Mononuclear cell (primary cell): Measurements from ENCODE around the gene SMC2. TPM values are rescaled to one million over a fixed set of nuclear protein-coding genes. Genes with fewer than 3 reads are reported as not detected.
A peak's percentile ranks its signal among the peaks of the same experiment; 100 is the strongest.

Source experiments
- H3K27me3 ChIP-seq: 2 replicates; pipeline ENCODE4 v1.6.0; 2011; ENCODE audit warnings: low read length, control low read depth; ENCODE audit not compliant: insufficient read depth
- H3K4me1 ChIP-seq: 2 replicates; pipeline ENCODE4 v1.5.1; 2011; ENCODE audit warnings: mild to moderate bottlenecking, low read length, control low read depth; ENCODE audit not compliant: insufficient read depth
- H3K4me3 ChIP-seq: 2 replicates; pipeline ENCODE4 v1.5.1; 2011; ENCODE audit warnings: mild to moderate bottlenecking, low read length, moderate library complexity
- H3K9me3 ChIP-seq: 2 replicates; pipeline ENCODE4 v1.5.1; 2011; ENCODE audit warnings: low read depth, mild to moderate bottlenecking, control low read depth, low read length
- total RNA-seq: library from RNA; depleted of rRNA; stranded (reverse); fragments of >200 nt; gene quantifications from one replicate; pipeline ENCODE4 v1.2.3, GENCODE V29; 2012

Gene SMC2
- total RNA-seq, 1 donor, result 1.7 TPM

DNA sequence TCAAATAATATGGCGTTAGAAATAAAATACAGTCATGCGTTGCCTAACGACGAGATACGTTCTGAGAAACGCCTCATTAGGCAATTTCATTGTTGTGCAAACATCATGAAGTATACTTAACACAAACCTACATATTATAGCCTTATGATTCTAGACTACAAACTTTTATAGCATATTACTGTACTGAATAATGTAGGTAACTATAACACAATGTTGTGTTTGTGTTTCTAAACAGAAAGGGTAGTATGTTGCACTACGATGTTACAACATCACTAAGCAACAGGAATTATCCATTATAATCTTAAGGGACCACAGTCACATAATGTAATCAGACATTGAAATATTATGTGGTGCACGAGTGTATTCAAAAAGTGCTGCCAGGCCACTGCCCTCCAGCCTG is 3.0 kb upstream of the SMC2 start:
- H3K4me3 ChIP-seq, result no peak overlapping the region
- H3K9me3 ChIP-seq, result no peaks in the 10 kb centered on the region
- H3K4me1 ChIP-seq, result peaks cover 26% of the 10 kb centered on the region
- H3K27me3 ChIP-seq, result peaks cover 3% of the 10 kb centered on the region

DNA sequence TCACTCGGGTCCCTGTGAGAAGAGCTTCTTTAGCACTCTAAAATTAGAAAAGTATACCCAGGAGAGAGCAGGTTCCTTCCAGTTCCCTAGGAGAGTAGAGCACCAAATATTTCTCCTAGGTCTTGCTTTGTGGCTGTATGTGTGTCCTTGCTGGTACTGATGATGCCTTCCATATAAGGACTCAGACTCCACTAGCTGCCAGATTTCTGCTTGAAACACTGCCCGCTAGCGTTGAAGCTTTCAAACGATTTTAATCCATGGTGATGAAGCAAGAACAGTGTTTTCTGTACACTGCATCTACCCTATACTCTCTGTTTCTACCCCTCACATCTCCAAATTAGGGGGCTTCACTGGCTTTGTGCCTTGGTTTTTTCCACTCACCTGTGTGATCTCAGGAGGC is 2.4 kb upstream of the SMC2 start:
- H3K9me3 ChIP-seq, result no peaks in the 10 kb centered on the region
- no peaks in the 10 kb centered on the region for H3K27me3 ChIP-seq
- no peak overlapping the region for H3K4me3 ChIP-seq

DNA sequence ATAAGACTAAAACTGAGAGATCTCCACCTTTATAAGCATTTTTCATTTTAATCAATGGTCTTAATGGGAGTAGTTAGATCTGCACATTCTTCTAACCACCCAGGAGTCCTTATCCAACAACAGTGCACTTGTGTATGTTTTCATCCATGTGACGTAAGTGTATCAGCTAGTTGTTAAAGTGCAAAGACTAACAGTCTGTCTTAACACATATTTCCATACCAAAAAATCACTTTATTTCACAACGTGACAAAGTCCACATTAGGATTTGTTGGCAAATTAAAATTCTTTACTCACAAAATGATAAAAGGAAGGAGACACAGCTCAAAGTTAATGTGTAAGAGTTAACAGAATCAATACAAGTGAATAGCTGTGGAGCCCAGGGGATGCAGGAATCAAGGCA is 1.9 kb upstream of the SMC2 start:
- Histone ChIP-seq H3K4me3 (no peak overlapping the region), H3K27me3 (no peaks in the 10 kb centered on the region), H3K9me3 (no peaks in the 10 kb centered on the region), H3K4me1 (peaks cover 26% of the 10 kb centered on the region)

More for the DNA sequence above, 2.4 kb upstream of the SMC2 start:
- peaks cover 26% of the 10 kb centered on the region for H3K4me1 ChIP-seq

DNA sequence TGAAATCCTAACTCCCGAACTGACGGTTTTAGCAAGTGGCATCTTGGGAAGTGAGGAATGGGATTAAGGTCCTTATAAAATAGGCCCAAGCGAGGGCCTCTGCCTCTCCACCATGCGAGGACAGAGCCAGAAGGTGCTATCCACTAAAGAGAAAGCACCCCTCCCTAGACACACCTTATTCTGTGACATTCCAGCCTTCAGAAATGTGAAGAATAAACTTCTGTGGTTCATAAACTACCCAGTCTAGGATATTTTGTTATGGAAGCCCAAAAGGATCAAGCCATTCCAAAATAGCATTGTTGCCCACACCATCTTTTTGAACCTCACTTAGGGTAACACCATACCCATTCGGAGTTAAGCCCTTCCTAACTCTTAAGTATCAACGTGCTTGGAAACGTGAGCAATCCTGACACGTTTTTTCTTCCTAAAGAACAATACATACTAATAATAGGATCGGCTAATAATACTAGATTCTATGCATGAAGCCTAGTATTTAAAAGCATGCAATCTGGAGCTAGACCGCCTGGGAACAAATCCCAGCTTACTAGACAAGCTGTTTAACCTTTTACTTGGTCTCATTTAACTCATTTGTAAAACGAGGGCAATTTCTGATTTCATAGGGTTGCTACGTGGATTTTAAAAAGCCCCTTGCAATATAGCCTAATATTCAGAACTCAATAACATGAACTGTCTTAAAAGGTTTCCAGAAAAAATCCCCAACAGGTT is 1.1 kb upstream of the SMC2 start:
- H3K9me3 ChIP-seq, result no peaks in the 10 kb centered on the region
- H3K4me1 ChIP-seq, result peaks cover 26% of the 10 kb centered on the region
- H3K4me3 ChIP-seq, result peak overlapping the region; percentile 64
- no peaks in the 10 kb centered on the region for H3K27me3 ChIP-seq

DNA sequence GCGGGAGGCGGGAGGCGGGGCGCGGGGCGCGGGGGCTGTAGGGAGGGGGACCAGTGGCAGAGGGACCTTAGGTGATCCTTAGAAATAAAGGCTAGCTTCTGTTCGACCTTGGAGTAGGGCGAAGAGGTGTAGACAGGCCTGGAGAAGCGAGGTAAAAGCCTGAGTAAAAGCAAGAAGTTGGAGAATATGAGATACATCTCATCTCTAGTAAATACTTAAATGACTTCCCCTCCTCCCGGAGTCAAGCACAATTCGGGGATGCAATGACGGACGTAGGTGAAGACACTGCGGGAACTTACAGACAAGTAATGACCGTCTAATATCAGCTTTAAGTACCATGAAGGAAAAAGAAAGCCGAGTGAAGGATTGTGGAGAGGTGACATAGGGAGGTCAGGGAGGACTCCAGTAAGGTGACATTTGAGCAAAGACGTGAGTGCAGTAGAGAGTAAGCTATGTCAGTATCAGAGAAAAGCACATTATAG is 466 bp downstream of the SMC2 start:
- peaks cover 26% of the 10 kb centered on the region for H3K4me1 ChIP-seq
- no peaks in the 10 kb centered on the region for H3K9me3 ChIP-seq
- peak overlapping the region; percentile 64 for H3K4me3 ChIP-seq
- no peaks in the 10 kb centered on the region for H3K27me3 ChIP-seq

DNA sequence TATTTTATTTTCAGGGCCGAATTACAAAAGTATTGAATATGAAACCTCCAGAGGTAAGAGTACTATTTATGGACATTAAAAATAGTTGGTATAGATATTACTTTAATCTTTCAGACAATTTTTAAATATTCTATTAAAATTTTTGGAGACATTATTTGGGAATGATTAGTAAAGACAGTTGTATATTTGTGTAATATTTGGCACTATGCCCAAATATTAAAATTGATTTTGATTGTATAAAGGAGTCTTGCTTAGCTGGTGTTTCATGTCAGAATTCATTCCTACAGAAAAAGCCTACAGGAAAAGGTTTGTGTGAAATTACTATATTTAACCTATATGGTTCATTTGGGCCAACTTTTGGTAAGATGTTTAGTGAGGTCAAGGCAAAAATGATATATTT is 5.5 kb downstream of the SMC2 start:
- Histone ChIP-seq H3K4me1 (peaks cover 8% of the 10 kb centered on the region), H3K4me3 (no peak overlapping the region), H3K27me3 (no peaks in the 10 kb centered on the region), H3K9me3 (no peaks in the 10 kb centered on the region)

DNA sequence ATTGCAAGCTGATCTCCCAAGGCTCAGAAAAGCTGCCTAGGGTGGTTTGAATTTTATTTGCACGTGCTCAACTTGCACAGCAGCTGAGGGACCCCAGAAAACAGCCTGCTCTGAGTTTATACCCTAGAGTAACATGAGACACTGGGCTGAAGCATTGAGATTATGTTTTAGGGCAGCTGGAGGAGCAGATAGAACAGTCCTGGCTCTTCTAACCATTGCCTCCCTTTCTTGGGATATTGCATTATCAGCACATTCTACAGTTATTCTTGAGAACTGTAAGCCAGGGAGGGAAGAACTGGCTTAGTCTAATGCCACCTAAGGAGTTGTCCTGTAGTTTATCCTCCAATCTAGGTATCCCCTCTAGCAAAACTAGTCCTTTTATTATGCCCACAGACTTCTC is 10.3 kb downstream of the SMC2 start:
- H3K27me3 ChIP-seq, result no peaks in the 10 kb centered on the region
- H3K4me1 ChIP-seq, result no peaks in the 10 kb centered on the region
- H3K4me3 ChIP-seq, result no peak overlapping the region
- no peaks in the 10 kb centered on the region for H3K9me3 ChIP-seq

DNA sequence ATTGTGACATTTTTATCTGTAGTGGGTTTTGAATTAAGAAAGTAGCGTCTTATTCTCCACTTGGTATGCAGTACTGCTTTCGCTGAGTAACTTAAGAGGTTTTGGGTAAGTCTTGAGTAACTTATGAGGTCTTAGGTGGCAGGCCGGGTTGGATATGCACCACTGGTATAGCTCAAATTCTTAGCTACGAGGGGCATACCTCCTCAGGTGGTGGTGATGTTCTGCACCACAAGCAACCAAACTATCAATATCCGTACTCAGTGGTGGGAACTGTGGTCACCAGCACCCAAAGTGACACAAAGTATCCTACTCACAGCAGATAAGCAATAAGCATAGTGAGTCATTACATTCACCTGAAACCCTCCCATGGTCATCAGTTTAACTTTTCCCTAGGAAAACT is 13.7 kb downstream of the SMC2 start:
- Histone ChIP-seq H3K9me3 (no peaks in the 10 kb centered on the region), H3K4me1 (no peaks in the 10 kb centered on the region), H3K4me3 (no peak overlapping the region), H3K27me3 (no peaks in the 10 kb centered on the region)

DNA sequence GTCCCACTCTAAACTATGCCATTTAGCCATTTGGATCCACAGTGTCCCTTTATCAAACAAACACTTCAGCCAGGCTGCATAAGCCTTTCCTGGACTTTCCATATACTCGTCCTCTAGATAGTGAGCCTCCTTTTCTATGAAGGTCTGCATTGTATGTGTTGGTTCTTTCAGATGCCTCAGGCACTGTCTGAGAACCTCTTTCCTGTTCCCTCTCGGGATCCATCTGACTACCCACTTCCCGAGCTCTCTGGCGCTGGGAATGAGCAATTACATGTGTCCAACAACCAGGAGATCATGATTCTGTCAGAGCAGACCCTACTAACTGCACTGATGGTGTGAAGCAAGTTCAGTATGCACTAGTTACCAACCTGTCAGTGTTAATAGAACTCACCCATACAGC is 14.2 kb downstream of the SMC2 start:
- no peak overlapping the region for H3K4me3 ChIP-seq
- H3K4me1 ChIP-seq, result no peaks in the 10 kb centered on the region
- H3K9me3 ChIP-seq, result no peaks in the 10 kb centered on the region
- no peaks in the 10 kb centered on the region for H3K27me3 ChIP-seq

DNA sequence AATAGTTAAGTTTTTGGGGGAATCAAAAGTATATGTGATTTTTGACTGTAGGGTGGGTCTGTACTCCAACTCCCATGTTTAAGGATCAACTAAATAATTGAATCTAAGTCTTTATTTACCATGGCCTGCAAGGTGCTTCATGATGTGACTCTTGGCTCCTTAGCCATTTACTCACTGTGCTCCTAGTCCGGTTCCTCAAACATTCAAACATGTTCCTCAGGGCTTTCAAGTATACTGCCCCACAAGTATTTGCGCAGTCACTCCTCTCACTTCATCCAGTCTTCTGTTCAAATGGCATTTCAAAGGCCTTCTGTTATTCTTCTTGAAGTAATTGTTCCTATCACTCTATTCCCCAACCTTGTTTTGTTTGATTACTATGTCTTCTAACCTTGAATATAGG is 16.4 kb downstream of the SMC2 start:
- Histone ChIP-seq H3K4me1 (no peaks in the 10 kb centered on the region), H3K4me3 (no peak overlapping the region), H3K27me3 (no peaks in the 10 kb centered on the region), H3K9me3 (no peaks in the 10 kb centered on the region)

DNA sequence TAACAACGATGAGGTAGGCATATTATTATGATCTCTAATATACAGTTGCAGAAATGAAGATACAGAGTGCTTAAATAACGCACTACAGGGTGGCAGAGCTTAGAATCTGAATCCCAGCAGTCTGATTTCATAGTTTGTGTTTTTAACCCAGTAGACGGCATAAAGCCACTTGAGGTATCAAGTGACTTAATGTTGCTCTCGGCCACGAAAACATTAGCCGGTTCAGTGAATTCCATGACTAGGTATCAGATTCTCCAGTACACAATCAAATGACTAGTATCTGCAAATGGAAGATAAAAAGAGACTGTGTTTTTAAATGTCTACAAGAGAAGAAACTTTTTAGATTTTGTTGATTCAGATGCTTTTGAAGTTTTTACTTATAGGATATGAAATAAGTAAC is 24.8 kb downstream of the SMC2 start:
- Histone ChIP-seq H3K4me3 (no peak overlapping the region), H3K4me1 (no peaks in the 10 kb centered on the region), H3K27me3 (no peaks in the 10 kb centered on the region), H3K9me3 (no peaks in the 10 kb centered on the region)

DNA sequence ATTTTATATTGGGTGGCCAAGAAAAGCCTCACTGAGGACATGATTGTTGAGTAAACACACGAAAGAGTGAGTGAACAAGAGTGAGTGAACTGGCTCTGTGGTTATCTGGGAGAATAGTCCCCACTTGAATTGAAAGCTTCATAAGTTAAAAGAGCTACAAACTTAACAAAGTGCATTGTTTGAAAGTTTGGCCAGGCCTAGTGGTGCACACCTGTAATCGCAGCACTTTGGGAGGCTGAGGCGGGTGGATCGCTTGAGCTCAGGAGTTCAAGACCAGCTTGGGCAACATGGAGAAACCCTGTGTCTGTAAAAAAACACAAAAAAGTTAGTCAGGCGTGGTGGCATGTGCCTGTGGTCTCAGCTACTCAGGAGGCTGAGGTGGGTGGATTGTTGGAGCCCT is 26.9 kb downstream of the SMC2 start:
- H3K9me3 ChIP-seq, result no peaks in the 10 kb centered on the region
- no peak overlapping the region for H3K4me3 ChIP-seq
- H3K27me3 ChIP-seq, result no peaks in the 10 kb centered on the region
- no peaks in the 10 kb centered on the region for H3K4me1 ChIP-seq

DNA sequence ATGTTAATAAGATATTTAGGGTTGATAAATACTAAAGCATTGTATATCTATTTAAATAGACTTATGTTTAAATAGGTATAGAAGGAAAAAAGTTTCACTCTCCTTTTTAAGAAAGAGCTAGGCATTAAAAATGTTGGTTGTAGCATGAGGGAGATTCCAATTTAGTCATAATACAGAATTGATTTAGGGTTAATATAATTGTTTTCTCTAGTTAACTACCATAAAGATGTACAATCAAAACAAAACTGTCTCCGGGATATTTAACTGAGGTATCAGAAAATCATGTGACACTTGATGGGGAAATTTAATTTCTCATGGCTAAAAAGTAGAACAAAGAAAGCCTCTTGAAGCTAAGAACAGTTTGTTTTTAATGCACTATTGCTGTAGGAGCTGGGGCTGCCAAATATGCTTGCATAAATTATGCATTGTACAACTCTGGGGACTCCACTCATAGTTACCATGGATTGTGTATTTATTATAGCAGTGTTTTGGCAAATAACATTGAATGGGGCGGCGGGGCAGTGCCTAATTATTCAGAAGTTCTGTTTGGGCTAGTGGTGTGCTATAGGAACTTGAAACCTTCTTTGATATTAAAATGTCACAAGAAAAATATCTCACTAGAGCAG is 44.2 kb downstream of the SMC2 start:
- Histone ChIP-seq H3K4me3 (no peak overlapping the region), H3K27me3 (no peaks in the 10 kb centered on the region), H3K4me1 (no peaks in the 10 kb centered on the region), H3K9me3 (peaks cover 6% of the 10 kb centered on the region)

DNA sequence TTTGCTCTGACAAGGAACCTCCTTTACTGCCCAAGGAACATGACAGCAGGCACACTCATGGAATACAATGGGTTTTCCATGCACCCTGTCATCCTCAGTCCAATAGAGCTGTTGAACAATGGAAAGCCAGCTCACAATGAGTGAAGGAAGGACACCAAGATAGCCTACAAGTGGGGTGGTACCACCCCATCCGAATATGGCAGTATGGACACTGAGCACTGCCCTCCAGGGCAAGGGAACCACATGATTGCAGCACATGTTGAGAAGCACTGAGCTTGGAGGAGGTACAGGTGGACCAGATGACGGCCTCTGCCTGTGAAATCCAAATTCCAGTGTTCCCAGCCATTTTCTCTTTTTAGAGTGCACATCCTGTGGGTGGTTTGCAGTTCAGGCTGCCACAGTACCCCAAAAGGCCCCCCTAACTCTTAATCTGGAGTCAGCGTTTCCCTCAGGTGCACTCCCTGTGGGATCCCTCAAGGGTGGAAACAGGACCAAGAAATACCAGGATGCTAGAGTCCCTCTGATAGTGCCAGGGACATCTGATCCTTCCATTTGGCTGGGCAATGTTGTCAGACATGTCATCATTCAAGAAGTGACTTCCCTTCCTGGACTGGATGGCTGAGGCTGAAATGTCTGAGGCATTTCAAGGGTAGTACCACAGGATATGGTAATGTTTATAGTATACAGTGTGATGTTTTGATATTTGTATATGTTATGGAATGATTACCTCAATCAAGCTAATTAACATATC is 48.9 kb downstream of the SMC2 start:
- Histone ChIP-seq H3K4me3 (no peak overlapping the region), H3K4me1 (no peaks in the 10 kb centered on the region), H3K9me3 (no peaks in the 10 kb centered on the region), H3K27me3 (no peaks in the 10 kb centered on the region)

DNA sequence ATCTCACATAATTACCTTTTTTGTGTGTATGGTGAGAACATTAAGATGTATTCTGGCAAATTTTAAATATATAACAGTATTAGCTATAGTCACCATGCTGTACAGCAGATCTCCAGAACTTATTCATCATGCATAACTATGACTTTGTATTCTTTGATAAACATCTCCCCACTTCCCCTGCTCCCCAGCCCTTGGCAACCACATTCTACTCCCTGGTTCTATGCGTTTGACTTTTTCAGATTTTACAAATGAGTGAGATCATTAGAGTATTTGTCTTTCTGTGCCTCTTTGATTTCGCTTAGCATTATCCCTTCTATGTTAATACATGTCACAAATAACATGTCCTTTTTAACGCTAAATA is 49.4 kb downstream of the SMC2 start:
- no peaks in the 10 kb centered on the region for H3K27me3 ChIP-seq
- no peaks in the 10 kb centered on the region for H3K9me3 ChIP-seq
- no peaks in the 10 kb centered on the region for H3K4me1 ChIP-seq
- H3K4me3 ChIP-seq, result no peak overlapping the region
